ENCODE data around the gene GALC. TPM values are rescaled to one million over a fixed set of nuclear protein-coding genes. Genes with fewer than 3 reads are reported as not detected.

GALC gene
- total and polyA plus RNA-seq, 9 of the 15 experiments (the other 6 are each of a cell fraction or from before 2014, with no cell fraction given) = 1.6 to 15.0 (median 7.3) TPM

- no TSS peak for BruUV-seq (replicated peaks)
- H3K4me3 ChIP-seq = no peak overlapping the region
- CTCF ChIA-PET (ENCODE audit: low intra/inter-chr PET ratio) = no interaction called here
- H3K27me3 ChIP-seq (ENCODE audit: control insufficient read depth in 2 of 2, insufficient read depth in 2 of 2, low read length in 2 of 2) = no peaks in the 10 kb centered on the region
- no peak overlapping the region for H3K4me2 ChIP-seq (ENCODE audit: insufficient read depth, low read length)
- H3K9ac ChIP-seq (ENCODE audit: insufficient read depth in 1 of 2, low read depth in 2 of 2, low read length in 2 of 2) = no peak overlapping the region
- no peaks in the 10 kb centered on the region for H3K36me3 ChIP-seq (ENCODE audit: control insufficient read depth, insufficient read depth, low read length)
- 45% methylated on average over 1 of the region's 1 CpG for WGBS (ENCODE audit: insufficient coverage, low coverage, missing lambda C conversion rate)
- no peak overlapping the region for H2AFZ ChIP-seq (ENCODE audit: low read depth, low read length)
- H3K79me2 ChIP-seq (ENCODE audit: control insufficient read depth, insufficient read depth, low read length) = no peaks in the 10 kb centered on the region
- in situ Hi-C loops (cut with MboI) (loop anchor here (25.0 kb wide), 1 partner anchor 583 kb away; the partner anchor contains the start of genes PTPN21 and ZC3H14), intact Hi-C loops (cut with micrococcal nuclease) (no loop called here)
- H3K9me3 ChIP-seq (replicated peaks; ENCODE audit: control insufficient read depth, insufficient read depth, low read depth, low read length) = no peaks in the 10 kb centered on the region
- no peak for DNase-seq (ENCODE audit: extremely low read depth in 1 of 4, low spot score in 3 of 4)
- no peak overlapping the region for H3K27ac ChIP-seq (ENCODE audit: extremely low read depth, low read depth, low read length)
- no peak for FAIRE-seq
- H3K9me1 ChIP-seq (ENCODE audit: control insufficient read depth, insufficient read depth, low read length) = no peaks in the 10 kb centered on the region
- ATAC-seq = no peak
- H3K4me1 ChIP-seq (replicated peaks in 1 of 2; ENCODE audit: control insufficient read depth in 2 of 2, insufficient read depth in 2 of 2, low read length in 2 of 2) = no peaks in the 10 kb centered on the region
- POLR2A ChIA-PET = no interaction called here
- no peak for TF ChIP-seq HSF4 (CRISPR knock-in tag; IDR thresholded peaks at IDR 0.05; ENCODE audit: borderline replicate concordance)
- TF ChIP-seq ZKSCAN1 (IDR thresholded peaks at IDR 0.05; ENCODE audit: low read depth, low read length) = no peak
- no peak for TF ChIP-seq ZFPM2 (CRISPR knock-in tag; IDR thresholded peaks at IDR 0.05)
- TF ChIP-seq SIN3B (IDR thresholded peaks at IDR 0.05; ENCODE audit: low read depth) = no peak
- no peak for TF ChIP-seq ASH1L (IDR thresholded peaks at IDR 0.05; ENCODE audit: borderline replicate concordance, low read depth, partially characterized antibody)
- TF ChIP-seq ZNF41 (CRISPR knock-in tag; conservative IDR thresholded peaks at IDR 0.05) = no peak
- no peak for TF ChIP-seq RB1 (IDR thresholded peaks at IDR 0.05; ENCODE audit: low read depth)
- no peak for TF ChIP-seq CBX1 (IDR thresholded peaks at IDR 0.05; ENCODE audit: low read depth)
- no peak for TF ChIP-seq MAFG (tag; conservative IDR thresholded peaks at IDR 0.05)
- no peak for TF ChIP-seq ZSCAN32 (CRISPR knock-in tag; IDR thresholded peaks at IDR 0.05)
- no peak for TF ChIP-seq ZNF740 (CRISPR knock-in tag; IDR thresholded peaks at IDR 0.05)
- TF ChIP-seq ZNF740 (tag; IDR thresholded peaks at IDR 0.05) = no peak
- TF ChIP-seq XRCC5 (IDR thresholded peaks at IDR 0.05; ENCODE audit: low read depth, low read length) = no peak
- no peak for TF ChIP-seq ZKSCAN3 (CRISPR knock-in tag; IDR thresholded peaks at IDR 0.05)
- no peak for TF ChIP-seq ZNF655 (CRISPR knock-in tag; IDR thresholded peaks at IDR 0.05)
- TF ChIP-seq TFE3 (CRISPR knock-in tag; IDR thresholded peaks at IDR 0.05) = no peak
- TF ChIP-seq MAFF (IDR thresholded peaks at IDR 0.05; ENCODE audit: low read length) = no peak
- TF ChIP-seq ZNF3 (CRISPR knock-in tag; IDR thresholded peaks at IDR 0.05) = no peak
- no peak for TF ChIP-seq SMAD2 (IDR thresholded peaks at IDR 0.05; ENCODE audit: low read depth, low read length)
- H4K20me1 ChIP-seq (replicated peaks; ENCODE audit: control insufficient read depth, insufficient read depth, low read length) = no peaks in the 10 kb centered on the region
Observed at GRCh38 chr14:87979689-87980088, 13.3 kb downstream of the GALC start.
